ENCODE results near the gene CELF2.

CELF2 gene

GRCh38 chr10:11204351-11204942 lies 186.8 kb downstream of the CELF2 start:
- no peak for TF ChIP-seq REST (IDR thresholded peaks at IDR 0.05; ENCODE audit: insufficient read depth in 1 of 2, low read depth in 2 of 2, low read length in 2 of 2)
- no peak for TF ChIP-seq SIN3A (IDR thresholded peaks at IDR 0.05; ENCODE audit: borderline replicate concordance, insufficient read depth, low read length)
- TF ChIP-seq FOXP2 (optimal IDR thresholded peaks at IDR 0.05; ENCODE audit: borderline replicate concordance, extremely low read depth, extremely low read length, insufficient read depth) = no peak
- TF ChIP-seq TAF1 (IDR thresholded peaks at IDR 0.05; ENCODE audit: borderline replicate concordance, insufficient read depth, low read length) = no peak
- no peak for TF ChIP-seq POLR2AphosphoS5 (IDR thresholded peaks at IDR 0.05; ENCODE audit: low read depth, low read length)

GRCh38 chr10:11205030-11205772 lies 187.5 kb downstream of the CELF2 start:
- TF ChIP-seq FOXP2 (optimal IDR thresholded peaks at IDR 0.05; ENCODE audit: borderline replicate concordance, extremely low read depth, extremely low read length, insufficient read depth) = no peak
- no peak for TF ChIP-seq POLR2AphosphoS5 (IDR thresholded peaks at IDR 0.05; ENCODE audit: low read depth, low read length)
- TF ChIP-seq SIN3A (IDR thresholded peaks at IDR 0.05; ENCODE audit: borderline replicate concordance, insufficient read depth, low read length) = no peak
- TF ChIP-seq REST (IDR thresholded peaks at IDR 0.05; ENCODE audit: insufficient read depth in 1 of 2, low read depth in 2 of 2, low read length in 2 of 2) = no peak
- TF ChIP-seq TAF1 (IDR thresholded peaks at IDR 0.05; ENCODE audit: borderline replicate concordance, insufficient read depth, low read length) = no peak

- TF ChIP-seq POLR2AphosphoS5 (IDR thresholded peaks at IDR 0.05; ENCODE audit: low read depth, low read length) = no peak
- no peak for TF ChIP-seq SIN3A (IDR thresholded peaks at IDR 0.05; ENCODE audit: borderline replicate concordance, insufficient read depth, low read length)
- no peak for TF ChIP-seq REST (IDR thresholded peaks at IDR 0.05; ENCODE audit: insufficient read depth in 1 of 2, low read depth in 2 of 2, low read length in 2 of 2)
- TF ChIP-seq TAF1 (IDR thresholded peaks at IDR 0.05; ENCODE audit: borderline replicate concordance, insufficient read depth, low read length) = no peak
- no peak for TF ChIP-seq FOXP2 (optimal IDR thresholded peaks at IDR 0.05; ENCODE audit: borderline replicate concordance, extremely low read depth, extremely low read length, insufficient read depth)
Observed at GRCh38 chr10:11206676-11207559, 189.2 kb downstream of the CELF2 start.

GRCh38 chr10:11207560-11207844 lies 189.8 kb downstream of the CELF2 start:
- TF ChIP-seq TAF1 (IDR thresholded peaks at IDR 0.05; ENCODE audit: borderline replicate concordance, insufficient read depth, low read length) (no peak), FOXP2 (optimal IDR thresholded peaks at IDR 0.05; ENCODE audit: borderline replicate concordance, extremely low read depth, extremely low read length, insufficient read depth) (no peak), SIN3A (IDR thresholded peaks at IDR 0.05; ENCODE audit: borderline replicate concordance, insufficient read depth, low read length) (no peak), REST (IDR thresholded peaks at IDR 0.05; ENCODE audit: insufficient read depth in 1 of 2, low read depth in 2 of 2, low read length in 2 of 2) (no peak), POLR2AphosphoS5 (IDR thresholded peaks at IDR 0.05; ENCODE audit: low read depth, low read length) (no peak)

Measured in PFSK-1 (cell line).